ENCODE measurements around the gene FAM78B. TPM values are rescaled to one million over a fixed set of nuclear protein-coding genes. Genes with fewer than 3 reads are reported as not detected.

FAM78B gene, protein sequence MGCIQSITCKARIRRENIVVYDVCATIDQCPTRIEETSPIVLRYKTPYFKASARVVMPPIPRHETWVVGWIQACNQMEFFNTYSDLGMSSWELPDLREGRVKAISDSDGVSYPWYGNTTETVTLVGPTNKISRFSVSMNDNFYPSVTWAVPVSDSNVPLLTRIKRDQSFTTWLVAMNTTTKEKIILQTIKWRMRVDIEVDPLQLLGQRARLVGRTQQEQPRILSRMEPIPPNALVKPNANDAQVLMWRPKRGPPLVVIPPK
- total RNA-seq: 2.7 TPM
- long read RNA-seq, partial matches to known transcripts: 0 of 3 reads
- long read RNA-seq, other reads (novel, unspliced or antisense): 1 of 3 reads

DNA sequence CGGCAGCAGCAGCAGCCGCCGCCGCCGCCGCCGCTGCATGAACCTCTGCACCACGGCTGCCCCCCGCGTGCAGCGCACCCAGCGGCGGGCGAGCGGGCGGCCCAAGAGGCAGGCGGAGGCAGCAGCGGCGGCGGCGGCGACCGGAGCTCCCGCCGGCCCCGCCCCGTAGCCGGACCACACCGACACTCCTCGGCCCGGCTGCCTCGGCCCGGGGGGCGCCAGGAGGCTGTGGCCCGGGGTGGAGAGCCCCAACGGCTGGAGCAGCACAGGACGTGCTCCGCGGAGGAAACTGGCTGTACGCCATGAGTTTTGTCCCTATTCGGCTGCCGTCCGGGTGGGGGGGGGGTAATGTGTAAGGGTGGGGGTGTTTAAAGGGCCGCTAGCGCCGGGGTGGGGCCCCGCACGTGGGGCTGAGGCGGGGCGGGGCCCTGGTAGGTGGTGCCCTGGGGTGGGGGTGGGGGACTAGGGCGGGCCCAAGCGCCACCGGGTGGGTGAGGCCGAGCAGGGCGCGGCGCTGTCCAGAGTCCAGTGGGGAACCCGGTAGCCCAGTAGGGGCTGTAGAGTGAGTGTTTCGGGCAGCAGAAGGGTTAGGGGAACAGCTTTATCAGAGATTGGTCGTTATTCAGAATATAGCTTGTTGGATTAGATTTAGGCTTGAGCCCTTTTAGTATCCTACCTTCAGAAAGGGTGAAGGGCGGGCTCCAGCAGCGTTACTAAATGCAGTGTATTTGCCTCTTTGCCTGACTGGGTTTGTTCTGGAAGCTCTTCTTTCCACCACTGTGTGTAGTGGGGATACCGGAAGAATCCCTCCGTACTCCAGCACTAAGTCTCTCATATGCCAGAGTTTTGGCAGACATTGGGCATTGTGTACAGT, at the start of gene FAM78B:
TSS of gene FAM78B (minus strand) at position 304 of the 874 bp plus-strand sequence. CDS start 753 bp downstream, outside the sequence.
- intact Hi-C loops (cut with DNase I): loop anchor here (2.0 to 10.0 kb wide), 4 partner anchors 140 to 762 kb away; partner anchors contain the start of gene ALDH9A1

DNA sequence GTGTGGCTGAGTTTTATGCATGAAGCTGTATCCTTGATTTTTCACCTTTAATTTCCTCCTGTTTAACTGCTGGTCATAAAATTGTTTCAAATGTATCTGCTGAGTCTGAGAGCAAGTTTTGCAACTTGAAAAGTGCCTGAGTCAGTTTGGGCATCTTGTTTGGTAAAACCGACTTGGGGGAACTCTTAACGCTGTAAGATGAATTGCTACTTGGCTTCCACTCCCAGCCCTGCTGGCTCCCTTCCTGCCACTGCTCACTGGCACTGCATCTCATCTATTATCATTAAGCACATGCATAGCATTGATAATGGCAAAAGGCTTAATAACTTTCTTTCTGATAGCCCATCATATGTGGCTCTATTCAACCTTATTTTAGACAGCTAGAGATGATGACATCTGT, 35.7 kb upstream of the FAM78B start:
- DNase-seq (ENCODE audit: low spot score): no peak
- intact Hi-C loops (cut with DNase I): no loop called here

More for the DNA sequence above, at the start of gene FAM78B:
- DNase-seq (ENCODE audit: low spot score): peak; percentile 81

DNA sequence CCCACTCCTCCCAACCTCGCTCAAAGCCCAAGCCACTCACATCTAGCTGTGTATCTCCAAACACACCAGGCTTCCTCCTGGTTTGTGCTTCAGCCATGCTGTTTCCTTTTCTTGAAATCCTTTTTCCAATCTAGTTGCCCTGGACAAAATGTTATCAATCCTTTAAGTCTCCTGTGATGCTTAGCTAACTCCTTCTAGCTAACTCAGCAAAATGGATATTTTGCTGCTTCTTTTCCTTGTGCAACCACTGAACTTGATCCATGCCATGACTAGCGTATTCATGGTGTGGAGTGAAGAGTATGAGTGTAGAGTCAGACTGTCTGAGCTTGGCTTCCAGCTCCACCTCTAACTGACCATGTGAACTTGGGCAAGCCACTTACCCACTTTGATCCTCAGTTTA, 33.9 kb upstream of the FAM78B start:
- intact Hi-C loops (cut with DNase I): no loop called here
- no peak for DNase-seq (ENCODE audit: low spot score)

DNA sequence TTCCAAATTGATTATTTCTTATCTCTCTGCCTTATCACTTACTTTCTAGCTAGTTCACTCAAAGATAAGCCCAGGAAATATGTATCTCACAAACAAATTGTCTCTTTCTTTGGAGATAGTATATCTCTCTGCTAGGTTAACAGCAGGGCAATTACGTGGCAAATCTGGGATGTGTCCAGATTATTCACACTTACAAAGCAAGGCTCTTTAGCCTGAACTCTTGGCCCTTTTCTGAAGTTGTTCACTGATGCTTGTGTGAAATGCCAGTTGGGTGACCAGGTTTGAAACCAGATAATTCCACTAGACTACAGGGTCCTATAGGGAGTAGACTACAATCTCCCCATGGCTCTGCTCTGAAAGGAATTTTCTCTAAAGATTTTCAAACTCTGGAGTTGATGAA, 30.8 kb upstream of the FAM78B start:
- intact Hi-C loops (cut with DNase I): no loop called here

DNA sequence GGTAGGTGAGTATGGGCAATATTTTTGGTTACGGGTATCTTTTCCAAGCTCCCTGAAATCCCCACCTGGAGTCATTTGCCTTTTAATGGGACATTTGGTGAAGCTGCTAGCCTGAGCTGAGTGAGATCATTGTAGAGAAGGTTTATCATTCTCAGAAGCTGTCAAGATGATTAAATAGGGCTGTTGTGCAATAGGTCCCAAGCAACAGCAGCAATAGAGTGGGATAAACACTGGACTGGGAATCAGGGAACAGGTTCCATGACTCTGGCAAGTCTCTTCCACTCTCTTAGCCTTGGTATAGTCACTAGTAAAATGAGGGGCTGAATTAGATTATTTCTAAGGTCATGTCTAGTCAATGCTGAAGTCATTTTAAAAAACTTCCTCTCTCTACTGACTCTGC, 30.3 kb upstream of the FAM78B start:
- intact Hi-C loops (cut with DNase I): no loop called here
- DNase-seq (ENCODE audit: low spot score): no peak

More for the DNA sequence above, 30.8 kb upstream of the FAM78B start:
- no peak for DNase-seq (ENCODE audit: low spot score)

DNA sequence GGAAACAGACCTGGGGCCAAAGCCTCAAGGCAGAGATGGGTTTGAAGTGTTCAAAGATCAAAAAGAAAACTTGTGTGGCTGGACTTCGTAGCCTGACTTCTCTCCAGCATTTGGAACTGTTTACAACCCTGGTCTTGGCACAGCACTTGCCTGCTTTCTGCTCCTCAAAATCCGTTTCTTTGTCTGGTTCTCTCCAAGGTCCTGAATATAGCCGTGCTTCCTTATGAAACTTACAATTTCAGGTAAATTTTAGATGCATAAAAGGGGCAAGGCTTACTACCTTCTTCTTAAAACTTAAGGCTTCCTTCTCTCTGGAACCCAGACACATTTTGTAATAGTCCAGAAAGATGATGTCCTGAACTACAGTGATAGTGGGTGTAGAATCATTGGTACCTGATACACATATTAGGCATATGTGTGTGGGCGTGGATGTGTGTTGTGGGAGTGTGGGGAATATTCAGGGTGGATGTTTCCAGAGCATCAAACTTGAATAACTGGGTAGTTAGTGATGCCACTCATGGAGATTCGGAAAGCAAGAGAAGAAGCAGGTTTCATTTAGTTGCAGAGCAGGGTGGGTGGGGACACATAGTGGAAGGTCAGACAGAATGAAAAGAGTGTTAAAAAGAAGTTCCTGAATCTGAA, 26.4 kb upstream of the FAM78B start:
- DNase-seq (ENCODE audit: low spot score): no peak
- intact Hi-C loops (cut with DNase I): no loop called here

DNA sequence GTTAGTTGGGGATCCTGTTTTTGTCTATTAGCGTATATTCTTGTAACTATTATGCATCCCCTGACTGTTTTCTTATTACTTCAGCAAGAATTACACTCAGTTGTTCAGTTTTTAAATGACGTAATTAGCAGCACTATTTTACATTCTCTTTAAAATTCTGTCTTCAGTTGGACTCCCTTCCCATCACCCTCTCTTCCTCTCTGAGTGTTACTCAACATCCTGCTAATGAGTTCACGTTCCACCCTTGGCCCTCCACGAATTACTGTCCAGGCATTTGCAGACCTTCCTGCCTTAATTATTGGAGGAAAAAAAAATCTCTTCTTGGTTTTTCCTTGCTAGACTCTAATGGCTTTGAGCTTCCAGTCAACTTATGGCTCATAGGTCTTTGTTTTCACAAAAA, 23.6 kb upstream of the FAM78B start:
- intact Hi-C loops (cut with DNase I): no loop called here
- DNase-seq (ENCODE audit: low spot score): no peak

DNA sequence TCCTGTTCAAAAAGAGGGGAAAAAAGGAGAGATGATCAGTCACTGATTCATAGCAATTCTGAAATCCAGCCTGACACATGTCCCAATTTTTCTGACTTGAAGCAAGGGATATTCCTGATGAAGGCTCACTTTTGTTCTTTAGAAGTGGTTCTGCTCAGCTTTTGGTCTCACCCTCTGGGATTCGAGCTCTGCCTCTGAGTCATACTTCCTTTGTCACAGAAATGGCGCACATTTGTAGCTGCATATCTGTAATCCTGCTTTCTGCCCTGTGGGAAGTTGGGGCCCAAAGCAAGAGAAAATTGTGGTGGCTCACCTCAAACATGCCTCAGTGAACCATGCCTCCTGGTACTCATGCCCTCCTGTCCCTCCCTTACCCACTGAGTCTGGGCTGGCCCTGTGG, 22.3 kb upstream of the FAM78B start:
- no peak for DNase-seq (ENCODE audit: low spot score)
- intact Hi-C loops (cut with DNase I): no loop called here

DNA sequence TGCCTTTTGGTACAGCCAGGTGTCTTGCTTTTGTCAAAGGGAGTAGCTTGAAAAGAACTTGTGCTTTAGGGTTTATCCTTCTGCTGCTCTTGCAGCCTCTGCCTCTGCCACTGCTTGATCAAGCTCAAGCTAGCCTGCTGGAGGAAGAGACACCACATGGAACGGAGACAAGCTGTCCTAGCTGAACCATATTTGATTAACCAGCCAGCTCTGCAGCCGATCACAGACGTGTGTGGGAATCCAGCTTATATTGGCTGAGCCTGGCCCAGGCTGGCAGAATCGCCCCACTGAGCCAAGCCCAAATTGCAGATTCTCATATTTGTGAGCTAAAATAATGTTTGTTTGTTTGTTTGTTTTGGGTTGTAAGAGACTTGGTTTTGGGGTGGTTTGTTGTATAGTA, 18.7 kb upstream of the FAM78B start:
- intact Hi-C loops (cut with DNase I): no loop called here
- no peak for DNase-seq (ENCODE audit: low spot score)

DNA sequence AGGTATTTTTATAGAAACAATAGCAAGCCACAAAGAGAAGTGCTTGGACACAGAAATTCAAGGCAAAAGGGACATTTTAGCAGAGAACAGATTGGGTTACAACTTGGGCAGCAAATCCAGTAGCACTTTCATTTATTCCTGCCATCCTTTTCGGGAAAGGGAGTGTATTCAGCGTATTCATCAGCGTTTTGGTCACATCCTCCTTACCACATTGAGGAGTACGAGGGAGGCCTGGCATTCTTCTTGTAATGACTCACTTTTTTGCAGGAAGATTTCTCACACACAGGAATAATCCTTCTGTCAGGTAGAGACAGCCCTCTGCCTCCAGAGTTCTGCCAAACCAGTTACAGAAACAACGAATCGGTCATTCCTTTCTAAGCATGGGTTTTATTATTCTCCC, 18.1 kb upstream of the FAM78B start:
- intact Hi-C loops (cut with DNase I): no loop called here
- DNase-seq (ENCODE audit: low spot score): no peak

DNA sequence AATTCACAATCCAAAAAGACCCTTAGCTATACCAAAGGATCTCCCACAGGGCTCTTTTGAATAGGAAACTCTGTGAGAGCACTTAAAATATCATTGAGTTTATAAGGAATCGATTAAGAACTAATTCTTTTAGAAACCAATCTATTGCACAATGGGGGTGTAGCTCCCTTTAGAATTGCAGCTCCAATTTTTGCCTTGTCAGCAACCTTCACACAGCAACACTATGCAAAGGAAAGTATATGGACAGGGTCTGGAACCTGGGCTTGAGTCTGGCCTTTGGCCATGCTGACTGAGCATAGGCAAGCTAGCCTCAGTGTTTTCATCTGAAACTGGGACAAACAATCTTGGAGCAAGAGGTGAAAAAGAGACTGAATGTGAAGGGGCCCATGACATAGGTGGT, 17.2 kb upstream of the FAM78B start:
- no peak for DNase-seq (ENCODE audit: low spot score)
- intact Hi-C loops (cut with DNase I): no loop called here

DNA sequence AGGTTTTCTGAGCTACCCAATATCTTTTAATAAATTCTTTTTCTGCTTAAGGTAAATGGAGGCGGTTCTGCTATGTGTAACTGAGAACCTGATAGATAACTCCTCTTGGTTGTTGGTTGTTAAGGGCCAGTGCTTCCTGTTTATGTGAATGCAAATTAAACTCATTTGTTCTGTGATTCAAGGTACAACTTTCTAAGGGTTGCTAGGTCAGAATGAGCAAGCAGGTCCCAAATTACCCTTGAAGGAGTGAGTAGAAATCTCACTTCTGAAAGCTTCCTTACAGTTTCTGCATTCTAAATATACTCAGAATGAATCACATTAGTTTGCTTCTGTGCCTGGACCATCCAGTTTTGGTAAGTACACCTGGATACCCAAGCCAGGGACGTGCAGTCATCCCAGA, 15.5 kb upstream of the FAM78B start:
- intact Hi-C loops (cut with DNase I): no loop called here
- DNase-seq (ENCODE audit: low spot score): no peak

DNA sequence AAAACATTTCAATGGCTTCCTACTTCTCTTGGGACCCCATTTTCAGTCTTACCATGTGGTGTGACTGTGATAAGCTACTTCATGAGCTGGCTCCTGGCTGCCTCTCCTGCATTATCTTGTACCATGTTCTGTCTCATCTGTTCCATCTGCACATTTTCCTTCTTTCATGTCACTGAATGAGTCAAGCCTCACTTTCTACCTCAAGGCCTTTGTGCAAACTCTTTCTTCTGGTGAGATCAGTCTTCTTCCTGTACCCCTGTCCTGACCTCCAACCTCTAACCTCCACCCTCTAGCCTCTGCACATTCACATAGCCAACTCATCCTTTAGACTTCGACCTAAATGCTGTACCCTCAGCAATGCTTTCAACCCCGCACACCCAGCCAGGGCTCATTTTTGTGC, 9.6 kb upstream of the FAM78B start:
- intact Hi-C loops (cut with DNase I): no loop called here
- no peak for DNase-seq (ENCODE audit: low spot score)

DNA sequence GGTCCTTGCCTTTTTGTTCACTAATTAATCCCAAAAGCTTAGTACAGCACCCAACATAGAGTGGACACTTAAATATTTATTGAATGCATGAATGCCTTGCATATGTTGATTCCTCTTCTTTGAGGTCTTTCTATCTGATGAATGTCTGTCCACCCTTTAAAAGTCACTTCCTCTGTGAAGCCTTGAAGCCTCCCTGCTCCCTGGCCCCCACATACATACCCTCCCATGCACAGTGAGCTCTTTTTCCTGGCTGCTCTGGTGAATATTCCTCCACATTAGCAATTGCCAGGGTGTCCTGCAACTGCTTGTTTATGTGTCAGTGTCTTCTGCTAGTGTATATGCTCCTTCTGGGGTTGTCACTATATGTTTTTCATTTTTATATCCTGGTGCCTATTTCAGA, 8.2 kb upstream of the FAM78B start:
- DNase-seq (ENCODE audit: low spot score): no peak
- intact Hi-C loops (cut with DNase I): no loop called here

DNA sequence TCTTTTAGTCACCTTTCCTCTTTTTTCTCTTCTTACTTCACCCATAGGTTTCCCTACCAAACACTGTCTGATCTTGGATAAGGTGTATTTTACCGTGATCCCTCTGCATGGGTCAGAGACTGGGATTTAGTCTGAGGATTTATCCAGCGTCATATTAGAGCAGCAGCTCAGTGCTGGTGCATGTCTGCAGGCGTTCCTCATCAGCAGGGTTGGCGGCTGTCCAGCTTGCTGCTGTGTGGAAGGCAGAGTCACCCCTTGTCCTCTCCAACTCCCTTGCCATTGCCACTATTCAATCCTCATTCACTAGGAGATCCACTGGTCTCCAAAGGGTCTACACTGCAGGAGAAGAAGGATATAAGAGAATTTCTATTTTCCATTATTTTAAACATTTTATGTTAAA, 7.3 kb upstream of the FAM78B start:
- no peak for DNase-seq (ENCODE audit: low spot score)
- intact Hi-C loops (cut with DNase I): no loop called here

DNA sequence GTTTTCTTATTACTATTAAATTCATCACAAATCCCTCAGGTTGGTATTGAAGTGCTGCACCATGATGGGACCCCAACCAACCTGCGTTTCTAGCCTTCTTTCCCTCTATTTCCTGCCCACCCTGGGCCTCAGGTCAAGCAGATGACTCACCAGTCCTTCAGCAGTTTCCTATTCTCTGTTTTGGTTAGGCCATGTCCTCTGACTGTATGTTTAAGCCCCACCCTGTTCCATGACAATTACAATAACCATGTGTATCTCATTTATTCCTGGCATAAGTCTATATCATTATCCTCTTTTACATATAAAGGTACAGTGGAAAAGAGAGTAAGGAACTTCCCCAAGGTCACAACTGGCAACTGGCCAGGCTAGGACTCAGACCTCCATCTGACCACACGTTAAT, 5.3 kb upstream of the FAM78B start:
- intact Hi-C loops (cut with DNase I): no loop called here
- no peak for DNase-seq (ENCODE audit: low spot score)

DNA sequence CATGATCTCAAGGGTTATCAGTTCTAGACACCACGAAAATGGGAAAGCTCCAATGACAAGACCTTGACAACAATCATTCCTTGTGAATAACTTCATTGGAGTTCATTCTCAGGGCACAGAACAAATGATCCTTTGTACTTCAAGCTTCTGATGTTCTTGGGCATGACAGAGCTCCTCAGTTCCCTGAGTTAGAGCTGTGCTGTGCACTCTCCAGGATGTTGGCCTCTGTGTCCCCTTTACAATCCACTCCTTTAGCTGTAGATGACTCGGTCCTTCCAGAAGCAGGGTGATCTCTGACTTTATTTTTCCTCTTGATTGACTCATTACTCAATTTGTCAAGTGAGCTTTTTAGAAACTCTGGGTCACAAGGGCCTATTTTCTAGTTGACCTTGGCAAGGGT, 3.9 kb upstream of the FAM78B start:
- DNase-seq (ENCODE audit: low spot score): no peak
- intact Hi-C loops (cut with DNase I): no loop called here

DNA sequence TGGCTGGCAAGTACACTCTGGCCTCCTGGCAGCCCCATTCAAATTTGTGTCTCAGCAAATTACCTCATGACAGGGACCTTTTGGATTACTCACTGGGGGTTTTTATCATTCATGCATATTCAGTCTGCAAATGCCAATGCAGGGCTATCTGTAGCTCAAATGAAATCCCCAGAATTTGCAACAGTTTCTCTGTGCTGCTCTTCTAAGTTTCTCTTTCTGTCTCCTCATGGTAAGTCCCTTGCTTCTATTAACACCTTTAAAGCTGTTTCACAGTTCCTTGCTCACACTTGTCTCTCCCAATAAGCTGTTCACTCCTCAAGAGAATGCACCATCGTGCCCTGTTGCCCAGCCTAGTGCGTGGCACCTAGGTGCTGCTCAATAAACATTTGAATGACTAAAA, 3.3 kb upstream of the FAM78B start:
- DNase-seq (ENCODE audit: low spot score): no peak
- intact Hi-C loops (cut with DNase I): no loop called here

DNA sequence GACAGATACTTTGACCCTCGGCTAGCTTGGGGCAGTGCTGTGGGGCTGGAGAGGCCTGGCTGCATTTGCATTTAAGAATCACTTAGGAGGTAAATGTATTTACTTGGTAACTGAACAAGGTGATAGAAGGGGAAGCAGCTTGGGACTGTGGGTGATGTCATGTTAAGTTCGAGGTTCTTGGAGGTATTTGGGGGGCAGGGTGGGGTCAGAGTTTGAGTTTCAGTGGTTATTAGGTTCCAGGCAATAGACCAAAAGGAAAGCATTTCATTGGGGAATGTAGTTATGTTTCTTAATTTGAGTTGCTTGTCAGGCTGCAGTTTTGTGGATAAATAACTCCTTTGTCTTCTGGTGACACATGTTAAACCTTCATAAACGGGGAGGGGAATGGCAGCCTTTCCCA, 2.4 kb upstream of the FAM78B start:
- no peak for DNase-seq (ENCODE audit: low spot score)
- intact Hi-C loops (cut with DNase I): loop anchor here (5.0 to 10.0 kb wide), 3 partner anchors 218 to 764 kb away; partner anchors contain the start of gene ALDH9A1

DNA sequence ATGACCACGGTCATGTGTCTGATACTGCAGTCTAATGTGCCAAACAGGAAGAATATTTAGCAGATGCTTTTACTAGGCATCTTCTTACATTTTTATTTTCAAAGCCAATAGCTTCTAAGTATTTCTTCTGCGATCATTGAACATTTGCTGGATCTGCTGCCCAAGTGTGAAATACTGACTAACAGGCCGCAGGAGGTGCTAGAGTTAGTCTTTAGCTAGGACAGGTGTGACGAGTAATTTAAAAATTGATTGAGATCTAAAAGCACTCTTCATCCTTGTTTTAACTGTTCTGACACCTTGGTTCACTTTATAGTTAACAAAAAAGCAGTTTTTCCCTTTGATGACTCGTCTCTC, 748 bp upstream of the FAM78B start:
- intact Hi-C loops (cut with DNase I): loop anchor here (2.0 to 10.0 kb wide), 4 partner anchors 139 to 763 kb away; partner anchors contain the start of gene ALDH9A1
- DNase-seq (ENCODE audit: low spot score): no peak

All from cardiac septum (tissue), 1 donor.